Subcutaneous adipose tissue (tissue), 4 donors: ENCODE results near the gene RHEX. TPM values are rescaled to one million over a fixed set of nuclear protein-coding genes. Genes with fewer than 3 reads are reported as not detected.

Experiments used
- total RNA-seq, 4 donors: library from RNA; depleted of rRNA; stranded (reverse); fragments of >200 nt; gene quantifications; one replicate each; pipeline ENCODE4 v1.1.0, GENCODE V29; 2016
- TF ChIP-seq, protein P1 (sequence below): fragments of 450-650 bp; IDR thresholded peaks from one replicate; pipeline ENCODE4 v1.5.1; 2016; ENCODE audit warnings: low read depth, mild to moderate bottlenecking, control low read depth, antibody characterized with exemption, moderate library complexity

The RHEX gene
- total RNA-seq, 4 donors from 2014 or later, result 5.1 to 9.9 (median 5.7) TPM; not detected in 1

DNA sequence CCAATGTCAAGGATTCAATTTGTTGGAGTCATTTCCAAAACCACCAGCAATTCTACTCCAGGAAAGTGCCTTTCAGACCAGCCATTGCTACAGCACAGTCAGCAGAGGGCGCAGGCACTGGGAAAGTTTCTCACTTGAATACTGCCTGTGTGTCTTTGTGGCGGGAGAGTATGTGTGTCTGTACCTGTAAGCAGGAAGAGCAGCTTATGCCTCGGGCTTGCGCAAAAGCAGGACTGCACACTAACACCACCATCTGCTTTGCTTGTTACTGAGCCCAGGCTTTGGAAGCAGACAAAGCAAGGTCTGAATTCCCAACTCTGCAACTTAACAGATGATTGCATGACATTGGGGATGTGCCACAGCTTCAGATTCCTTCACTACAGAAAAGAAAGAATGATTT lies 22.3 kb upstream of the RHEX start:
- TF ChIP-seq, protein P1, sequence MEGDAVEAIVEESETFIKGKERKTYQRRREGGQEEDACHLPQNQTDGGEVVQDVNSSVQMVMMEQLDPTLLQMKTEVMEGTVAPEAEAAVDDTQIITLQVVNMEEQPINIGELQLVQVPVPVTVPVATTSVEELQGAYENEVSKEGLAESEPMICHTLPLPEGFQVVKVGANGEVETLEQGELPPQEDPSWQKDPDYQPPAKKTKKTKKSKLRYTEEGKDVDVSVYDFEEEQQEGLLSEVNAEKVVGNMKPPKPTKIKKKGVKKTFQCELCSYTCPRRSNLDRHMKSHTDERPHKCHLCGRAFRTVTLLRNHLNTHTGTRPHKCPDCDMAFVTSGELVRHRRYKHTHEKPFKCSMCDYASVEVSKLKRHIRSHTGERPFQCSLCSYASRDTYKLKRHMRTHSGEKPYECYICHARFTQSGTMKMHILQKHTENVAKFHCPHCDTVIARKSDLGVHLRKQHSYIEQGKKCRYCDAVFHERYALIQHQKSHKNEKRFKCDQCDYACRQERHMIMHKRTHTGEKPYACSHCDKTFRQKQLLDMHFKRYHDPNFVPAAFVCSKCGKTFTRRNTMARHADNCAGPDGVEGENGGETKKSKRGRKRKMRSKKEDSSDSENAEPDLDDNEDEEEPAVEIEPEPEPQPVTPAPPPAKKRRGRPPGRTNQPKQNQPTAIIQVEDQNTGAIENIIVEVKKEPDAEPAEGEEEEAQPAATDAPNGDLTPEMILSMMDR, result no peak

DNA sequence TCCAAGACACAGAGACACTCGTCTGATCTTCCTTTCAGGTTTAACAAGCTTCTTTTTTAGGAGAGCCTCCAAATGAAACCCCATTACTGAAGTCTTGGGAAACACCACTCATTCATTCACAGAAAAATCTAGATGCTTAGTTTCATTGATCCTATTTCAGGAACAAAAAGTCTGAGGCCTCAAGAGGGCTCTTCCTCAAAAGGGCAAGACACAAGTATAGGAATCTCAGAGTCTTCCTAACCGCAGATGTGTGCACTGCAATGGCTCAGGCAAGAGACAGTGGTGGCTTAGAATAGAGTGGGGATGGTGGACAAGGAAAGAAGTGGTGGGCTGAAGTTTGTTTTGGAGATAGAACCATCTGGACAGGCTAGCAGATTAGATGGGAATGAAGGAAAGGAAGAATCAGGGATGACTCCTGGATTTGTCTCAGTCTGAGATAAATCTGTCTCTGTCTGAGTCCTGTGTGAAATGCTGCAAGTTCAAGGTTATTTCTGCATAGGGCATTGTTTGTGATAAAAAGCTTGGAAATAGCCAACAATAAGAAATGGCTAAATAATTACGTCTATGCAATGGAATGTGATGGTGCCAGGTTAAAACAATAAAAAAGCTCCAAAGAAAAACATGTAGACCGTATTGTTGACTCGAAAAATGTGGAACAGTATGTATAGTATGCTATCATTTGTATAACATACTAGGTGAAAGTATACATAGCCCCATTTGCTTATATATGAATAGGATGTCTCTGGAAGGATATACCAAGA lies 20.4 kb upstream of the RHEX start:
- TF ChIP-seq, protein P1, result no peak

- TF ChIP-seq, protein P1, result no peak
Measured at GRCh38 chr1:206035027-206035426, 17.9 kb upstream of the RHEX start.

DNA sequence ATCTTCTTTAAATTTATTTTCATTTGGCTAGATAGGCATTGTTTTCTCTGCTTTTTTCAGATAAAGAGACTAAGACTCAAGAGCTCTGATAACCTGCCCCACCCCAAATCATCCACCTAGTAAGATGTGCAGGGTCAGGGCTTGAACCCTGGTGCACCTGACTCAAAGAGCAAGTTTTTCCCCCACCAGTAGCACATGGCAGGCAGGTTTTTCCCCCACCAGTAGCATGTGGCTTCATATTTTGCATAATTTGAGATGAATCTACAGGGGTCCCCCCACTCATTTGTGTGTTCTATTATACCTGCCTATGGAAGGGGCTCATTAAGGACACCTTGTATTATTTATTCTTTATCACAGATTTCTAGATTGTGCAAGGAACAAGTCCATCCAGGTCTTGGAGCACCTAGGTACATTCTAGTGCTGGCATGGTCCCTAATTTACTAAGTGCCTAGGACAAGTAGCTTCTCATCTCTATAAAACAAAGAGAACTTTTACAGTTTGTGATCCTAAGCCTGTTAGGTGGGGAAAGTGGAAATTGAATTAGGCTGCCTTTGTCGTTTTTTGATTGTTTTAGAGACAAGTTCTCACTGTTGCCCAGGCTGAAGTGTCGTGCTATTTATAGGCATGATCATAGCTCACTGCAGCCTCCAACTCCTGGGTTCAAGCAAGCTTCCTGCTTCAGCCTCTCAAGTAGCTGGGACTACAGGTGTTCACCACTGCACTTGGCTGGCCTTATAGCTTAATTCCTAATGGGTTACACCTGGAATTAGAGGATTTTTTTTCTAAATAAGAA lies 16.1 kb upstream of the RHEX start:
- TF ChIP-seq, protein P1, result no peak

DNA sequence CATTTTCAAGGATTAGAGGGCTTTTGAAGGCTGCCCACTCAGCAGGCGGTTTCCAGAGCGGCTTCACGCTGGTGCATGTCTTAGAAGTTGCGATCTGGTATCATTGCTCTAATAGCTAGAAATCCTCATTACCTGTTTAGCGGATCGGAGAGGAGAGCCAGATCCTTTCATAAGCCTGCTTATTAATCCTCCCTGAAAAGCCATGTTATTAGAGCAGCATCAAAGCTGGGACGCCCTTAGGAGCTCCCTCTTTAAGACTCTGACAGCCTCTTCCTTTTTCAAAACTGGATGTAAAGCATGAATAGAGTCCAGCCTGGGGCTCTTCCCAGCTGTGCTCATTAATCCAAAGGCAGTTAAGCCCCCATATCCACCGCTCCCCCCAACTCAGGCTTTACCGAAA lies 15.4 kb upstream of the RHEX start:
- TF ChIP-seq, protein P1, result no peak

DNA sequence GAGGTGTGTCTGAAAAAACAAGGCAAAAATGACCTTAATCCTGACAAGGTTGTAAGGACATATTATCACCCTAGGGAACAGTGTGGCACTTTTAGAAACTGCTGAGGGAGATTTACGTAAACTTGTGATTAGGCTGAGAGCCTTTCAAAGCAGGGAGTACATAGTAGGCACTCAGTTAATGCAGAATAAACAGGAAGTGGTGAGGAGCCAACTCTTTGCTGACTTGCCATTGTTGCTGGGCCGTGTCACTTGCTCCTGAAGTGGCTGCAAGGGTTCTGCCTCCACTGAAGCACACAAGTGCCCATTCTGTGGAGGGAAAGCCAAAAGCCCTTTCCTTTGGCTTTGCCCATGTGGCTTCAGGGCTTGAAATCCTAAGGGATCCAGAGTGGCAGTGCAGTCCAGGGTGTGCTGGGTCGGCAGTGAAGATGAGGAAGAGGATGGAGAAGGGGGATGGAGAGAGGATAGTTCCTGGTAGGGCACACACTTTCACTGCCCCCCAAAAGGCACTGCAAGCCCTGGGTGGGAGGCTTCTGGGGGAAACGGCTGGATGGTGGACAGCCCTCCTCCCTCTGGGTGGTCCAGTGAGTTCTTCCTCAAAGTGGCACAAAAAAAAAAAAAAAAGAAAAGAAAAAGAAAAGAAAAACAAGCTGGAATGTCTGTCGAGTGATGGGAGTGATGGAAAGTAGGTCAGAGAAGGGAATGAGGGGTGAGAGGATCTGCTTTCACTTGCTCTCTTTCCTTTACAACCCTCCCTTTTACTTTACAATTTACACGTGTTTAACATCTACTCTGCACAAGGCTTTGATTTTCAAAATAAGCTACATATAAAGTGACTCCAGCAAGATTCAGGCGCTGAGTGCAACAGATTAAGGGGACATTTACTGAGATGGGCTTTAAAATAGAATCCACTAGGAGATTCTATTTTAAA lies 13.7 kb upstream of the RHEX start:
- TF ChIP-seq, protein P1, result no peak
